OCI-LY3 (cell line): Measurements from ENCODE around the gene HERC6.

Source experiments
- EZH2phosphoT487 ChIP-seq: fragments of 200-600 bp; shearing (Covaris generic); IDR thresholded peaks from 2 replicates; pipeline ENCODE4 v1.6.1; 2018; ENCODE audit warnings: antibody characterized with exemption, mixed run types, low read depth
- TF ChIP-seq, protein P1 (sequence below): fragments of 200-600, 300-600 bp; sonication (generic); IDR thresholded peaks from 2 replicates; pipeline ENCODE4 v1.5.1; 2014; ENCODE audit warnings: antibody characterized with exemption, low read length, low read depth

DNA sequence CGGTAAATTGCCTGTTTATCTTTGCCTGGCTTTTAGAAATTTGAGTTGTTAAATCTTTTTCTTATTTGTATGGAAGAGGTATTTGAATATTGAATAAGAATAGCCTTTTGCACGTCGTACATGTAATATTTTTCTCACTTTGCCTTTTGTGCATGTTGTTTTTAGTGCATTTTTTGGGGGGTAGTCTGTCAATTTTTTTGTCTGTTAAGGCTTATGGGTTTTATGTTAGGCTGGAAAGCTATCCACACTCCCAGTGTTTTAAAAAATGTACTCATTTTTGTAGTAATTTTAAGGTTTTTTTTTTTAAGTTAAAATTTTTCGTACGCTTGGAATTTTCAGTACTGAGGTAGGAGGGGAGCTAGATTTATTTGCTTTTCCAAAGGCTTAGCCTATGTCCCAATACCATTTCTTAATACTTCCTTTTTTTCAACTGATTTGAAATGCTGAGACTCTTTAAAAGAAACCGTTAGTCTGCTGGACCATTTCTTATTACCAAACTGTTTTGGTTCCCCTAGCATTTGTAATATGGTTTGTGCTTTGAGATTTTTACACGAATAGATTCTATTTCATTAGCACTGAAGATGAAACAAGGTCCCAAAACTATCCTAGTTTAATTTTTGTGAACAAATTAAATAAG, 79.6 kb downstream of the HERC6 start:
- TF ChIP-seq, protein P1, sequence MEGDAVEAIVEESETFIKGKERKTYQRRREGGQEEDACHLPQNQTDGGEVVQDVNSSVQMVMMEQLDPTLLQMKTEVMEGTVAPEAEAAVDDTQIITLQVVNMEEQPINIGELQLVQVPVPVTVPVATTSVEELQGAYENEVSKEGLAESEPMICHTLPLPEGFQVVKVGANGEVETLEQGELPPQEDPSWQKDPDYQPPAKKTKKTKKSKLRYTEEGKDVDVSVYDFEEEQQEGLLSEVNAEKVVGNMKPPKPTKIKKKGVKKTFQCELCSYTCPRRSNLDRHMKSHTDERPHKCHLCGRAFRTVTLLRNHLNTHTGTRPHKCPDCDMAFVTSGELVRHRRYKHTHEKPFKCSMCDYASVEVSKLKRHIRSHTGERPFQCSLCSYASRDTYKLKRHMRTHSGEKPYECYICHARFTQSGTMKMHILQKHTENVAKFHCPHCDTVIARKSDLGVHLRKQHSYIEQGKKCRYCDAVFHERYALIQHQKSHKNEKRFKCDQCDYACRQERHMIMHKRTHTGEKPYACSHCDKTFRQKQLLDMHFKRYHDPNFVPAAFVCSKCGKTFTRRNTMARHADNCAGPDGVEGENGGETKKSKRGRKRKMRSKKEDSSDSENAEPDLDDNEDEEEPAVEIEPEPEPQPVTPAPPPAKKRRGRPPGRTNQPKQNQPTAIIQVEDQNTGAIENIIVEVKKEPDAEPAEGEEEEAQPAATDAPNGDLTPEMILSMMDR, result no peak
- no peak for TF ChIP-seq EZH2phosphoT487
